HCT116 (cell line): ENCODE data around the gene FSIP1. TPM values are rescaled to one million over a fixed set of nuclear protein-coding genes. Genes with fewer than 3 reads are reported as not detected.

Source experiments
- ATAC-seq: fragments of 200-7000 bp; cut with Tn5 transposase; 2 replicates; pipeline ENCODE4 v1.9.1; 2020; ENCODE audit warnings: mild to moderate bottlenecking, moderate library complexity
- BruUV-seq: library from RNA; stranded (reverse); fragments of 400-500 nt; replicated peaks from 2 replicates; lab custom pipeline; 2021; lab: Mats Ljungman, UMichigan
- CTCF ChIA-PET: fragments of 300-600 bp; sonication (Branson Sonifier 250); formaldehyde crosslinking; loops from one replicate; lab custom pipeline; 2021; ENCODE audit warnings: antibody characterized with exemption; lab: Charles Lee
- POLR2A ChIA-PET: fragments of 300-600, 350-600 bp; sonication (Branson Sonifier 250); formaldehyde crosslinking; loops from one replicate; lab custom pipeline; 2021; ENCODE audit warnings: antibody characterized with exemption; lab: Charles Lee
- RAD21 ChIA-PET, 2 experiments: fragments of 300-600 bp; sonication (Branson Sonifier 250); formaldehyde crosslinking; loops; one replicate each; lab custom pipeline; 2023; ENCODE audit warnings: low total read pairs in 2 of 2; ENCODE audit not compliant: uncharacterized antibody in 2 of 2, unreplicated experiment in 2 of 2, low non-redundant PET in 1 of 2; lab: Charles Lee
- DNase-seq: peaks from one replicate; pipeline ENCODE4 v3.0.0-alpha.2; 2010; ENCODE audit warnings: low read depth, low spot score
- H2AFZ ChIP-seq: fragments of 200-600 bp; shearing (Covaris generic), sonication (generic); 2 replicates; pipeline ENCODE4 v1.6.1; 2017; ENCODE audit warnings: low read depth, mixed run types, mixed read lengths, antibody characterized with exemption, low read length; ENCODE audit not compliant: poor library complexity, severe bottlenecking
- H3K27ac ChIP-seq: 2 replicates; pipeline ENCODE4 v1.5.1; 2012; ENCODE audit warnings: low read depth, low read length
- H3K27me3 ChIP-seq: fragments of 200-600 bp; sonication (generic); 2 replicates; pipeline ENCODE4 v1.6.1; 2016; ENCODE audit warnings: mixed run types, low read length, mixed read lengths; ENCODE audit not compliant: insufficient read depth
- H3K36me3 ChIP-seq, 2 experiments: fragments of 200-500 bp in 1 of 2; fragments of 200-600 bp in 1 of 2; sonication (Bioruptor generic) in 1 of 2; sonication (generic) in 1 of 2; 2 replicates each; pipeline versions ENCODE4 v1.5.1 to v1.6.1; 2014 to 2016; ENCODE audit warnings: low read length in 2 of 2, inconsistent platforms in 1 of 2, mixed read lengths in 1 of 2, mixed run types in 1 of 2; ENCODE audit not compliant: insufficient read depth in 2 of 2, control insufficient read depth in 1 of 2
- H3K4me1 ChIP-seq, 2 experiments: fragments of 200-600 bp in 1 of 2; sonication (generic) in 1 of 2; 2 replicates each; pipeline versions ENCODE4 v1.5.1 to v1.6.1; 2012 to 2017; ENCODE audit warnings: low read length in 2 of 2, inconsistent platforms in 1 of 2, mild to moderate bottlenecking in 1 of 2, mixed read lengths in 1 of 2, mixed run types in 1 of 2, moderate library complexity in 1 of 2; ENCODE audit not compliant: insufficient read depth in 2 of 2, control insufficient read depth in 1 of 2
- H3K4me2 ChIP-seq: fragments of 200-600 bp; sonication (generic); 2 replicates; pipeline ENCODE4 v1.6.1; 2017; ENCODE audit warnings: mixed run types, low read length, mixed read lengths
- H3K4me3 ChIP-seq, 2 experiments: fragments of 200-600 bp in 1 of 2; sonication (generic) in 1 of 2; replicated peaks in 1 of 2; 2 replicates each; pipeline ENCODE4 v1.5.1; 2011 to 2016; ENCODE audit warnings: low read length in 2 of 2, control low read depth in 1 of 2, low read depth in 1 of 2, mild to moderate bottlenecking in 1 of 2, mixed read lengths in 1 of 2, mixed run types in 1 of 2
- H3K79me2 ChIP-seq: fragments of 200-600 bp; sonication (generic); 2 replicates; pipeline ENCODE4 v1.6.1; 2017; ENCODE audit warnings: mild to moderate bottlenecking, mixed run types, low read length, moderate library complexity, mixed read lengths; ENCODE audit not compliant: insufficient read depth
- H3K9ac ChIP-seq: fragments of 200-600 bp; sonication (generic); 2 replicates; pipeline ENCODE4 v1.6.1; 2016; ENCODE audit warnings: low read length, mixed read lengths
- H3K9me2 ChIP-seq: fragments of 200-600 bp; sonication (generic), shearing (Covaris generic); 2 replicates; pipeline ENCODE4 v1.6.1; 2017; ENCODE audit warnings: mixed run types, mild to moderate bottlenecking, moderate library complexity; ENCODE audit not compliant: insufficient read depth
- H3K9me3 ChIP-seq, 2 experiments: fragments of 200-500 bp in 1 of 2; fragments of 200-600 bp in 1 of 2; sonication (Bioruptor generic) in 1 of 2; sonication (generic) in 1 of 2; 2 replicates each; pipeline ENCODE4 v1.6.1; 2014 to 2017; ENCODE audit warnings: low read length in 2 of 2, mixed read lengths in 2 of 2, inconsistent platforms in 1 of 2, low read depth in 1 of 2, mild to moderate bottlenecking in 1 of 2, mixed run types in 1 of 2, moderate library complexity in 1 of 2; ENCODE audit not compliant: control insufficient read depth in 1 of 2, insufficient read depth in 1 of 2
- H4K20me1 ChIP-seq: fragments of 200-600 bp; sonication (generic), shearing (Covaris generic); 2 replicates; pipeline ENCODE4 v1.6.1; 2017; ENCODE audit warnings: mixed run types, mild to moderate bottlenecking, moderate library complexity; ENCODE audit not compliant: insufficient read depth
- ATF3 ChIP-seq: IDR thresholded peaks from 2 replicates; pipeline ENCODE4 v1.6.1; 2012
- CBX3 ChIP-seq: IDR thresholded peaks from 2 replicates; pipeline ENCODE4 v1.6.1; 2012; ENCODE audit warnings: low read depth
- CEBPB ChIP-seq: IDR thresholded peaks from 2 replicates; pipeline ENCODE4 v1.6.1; 2012; ENCODE audit warnings: low read depth
- EGR1 ChIP-seq: IDR thresholded peaks from 2 replicates; pipeline ENCODE4 v1.6.1; 2012; ENCODE audit warnings: low read depth
- ELF1 ChIP-seq: IDR thresholded peaks from 2 replicates; pipeline ENCODE4 v1.6.1; 2012; ENCODE audit warnings: low read depth, borderline replicate concordance
- EZH2 ChIP-seq: fragments of 200-600 bp; sonication (generic); IDR thresholded peaks from 2 replicates; pipeline ENCODE4 v1.6.1; 2017; ENCODE audit warnings: antibody characterized with exemption, mixed run types
- EZH2phosphoT487 ChIP-seq: fragments of 200-600 bp; IDR thresholded peaks from 2 replicates; pipeline ENCODE4 v1.6.1; 2018; ENCODE audit warnings: antibody characterized with exemption, borderline replicate concordance
- JUND ChIP-seq: IDR thresholded peaks from 2 replicates; pipeline ENCODE4 v1.6.1; 2012
- MAX ChIP-seq: IDR thresholded peaks from 2 replicates; pipeline ENCODE4 v1.6.1; 2012
- POLR2A ChIP-seq: IDR thresholded peaks from 2 replicates; pipeline ENCODE4 v1.7.0; 2011; ENCODE audit warnings: borderline replicate concordance; ENCODE audit not compliant: insufficient read depth, insufficient read length; ENCODE audit errors: extremely low read depth
- POLR2AphosphoS5 ChIP-seq: IDR thresholded peaks from 2 replicates; pipeline ENCODE4 v1.6.1; 2011; ENCODE audit warnings: mild to moderate bottlenecking, low read depth, low read length, moderate library complexity
- RAD21 ChIP-seq: IDR thresholded peaks from 2 replicates; pipeline ENCODE4 v1.6.1; 2012; ENCODE audit warnings: low read depth, mild to moderate bottlenecking
- SIN3A ChIP-seq: IDR thresholded peaks from 2 replicates; pipeline ENCODE4 v1.6.1; 2012; ENCODE audit warnings: low read depth
- SRF ChIP-seq: IDR thresholded peaks from 2 replicates; pipeline ENCODE4 v1.6.1; 2012; ENCODE audit warnings: low read depth
- YY1 ChIP-seq: IDR thresholded peaks from 2 replicates; pipeline ENCODE4 v1.6.1; 2011; ENCODE audit warnings: low read length, low read depth, moderate library complexity, mild to moderate bottlenecking; ENCODE audit not compliant: insufficient replicate concordance; ENCODE audit errors: extremely low read depth
- ZBTB33 ChIP-seq: IDR thresholded peaks from 2 replicates; pipeline ENCODE4 v1.6.1; 2011; ENCODE audit warnings: mild to moderate bottlenecking, low read length, moderate library complexity; ENCODE audit not compliant: insufficient replicate concordance; ENCODE audit errors: extremely low read depth
- ZFX ChIP-seq: fragments of 450-650 bp; IDR thresholded peaks from 2 replicates; pipeline ENCODE4 v1.6.1; 2017
- intact Hi-C: fragments of 100-400 bp; cut with micrococcal nuclease; formaldehyde crosslinking; loops from 2 replicates; pipeline ENCODE4 v1.10.0; 2022
- total RNA-seq: library from RNA; stranded (reverse); gene quantifications from one replicate; pipeline ENCODE4 v1.2.1, GENCODE V29; 2021; ENCODE audit not compliant: unreplicated experiment

The FSIP1 gene
- total RNA-seq, 1 experiment from 2014 or later: 0.42 TPM

GRCh38 chr15:39672666-39673065 lies 110.0 kb downstream of the FSIP1 start:
- DNase-seq: no peak
- no peak overlapping the region for H3K27ac ChIP-seq
- CTCF ChIA-PET: no interaction called here
- H3K9me2 ChIP-seq: no peaks in the 10 kb centered on the region
- intact Hi-C loops: no loop called here
- H2AFZ ChIP-seq: no peak overlapping the region
- no peak for ATAC-seq
- TF ChIP-seq YY1 (no peak), SIN3A (no peak), POLR2AphosphoS5 (no peak), ZFX (no peak), RAD21 (no peak)
- no peaks in the 10 kb centered on the region for H3K4me1 ChIP-seq
- H3K79me2 ChIP-seq: no peaks in the 10 kb centered on the region
- H3K4me2 ChIP-seq: no peak overlapping the region
- no peaks in the 10 kb centered on the region for H3K9me3 ChIP-seq
- H3K36me3 ChIP-seq: no peaks in the 10 kb centered on the region
- no peak overlapping the region for H3K4me3 ChIP-seq
- no TSS peak for BruUV-seq
- no peaks in the 10 kb centered on the region for H4K20me1 ChIP-seq
- POLR2A ChIA-PET: no interaction called here
- RAD21 ChIA-PET: no interaction called here
- H3K27me3 ChIP-seq: no peaks in the 10 kb centered on the region
- no peak overlapping the region for H3K9ac ChIP-seq

GRCh38 chr15:39672184-39672583 lies 110.5 kb downstream of the FSIP1 start:
- H3K9me2 ChIP-seq: no peaks in the 10 kb centered on the region
- no peaks in the 10 kb centered on the region for H3K36me3 ChIP-seq
- H4K20me1 ChIP-seq: no peaks in the 10 kb centered on the region
- H3K4me2 ChIP-seq: no peak overlapping the region
- no peak for DNase-seq
- H2AFZ ChIP-seq: no peak overlapping the region
- no peak overlapping the region for H3K27ac ChIP-seq
- H3K9me3 ChIP-seq: no peaks in the 10 kb centered on the region
- no peak for TF ChIP-seq CBX3
- no peak for TF ChIP-seq EZH2
- TF ChIP-seq SRF: no peak
- no peak for TF ChIP-seq ATF3
- TF ChIP-seq ZBTB33: no peak
- TF ChIP-seq ELF1: no peak
- TF ChIP-seq MAX: no peak
- no peak for TF ChIP-seq EZH2phosphoT487
- TF ChIP-seq EGR1: no peak
- TF ChIP-seq YY1: no peak
- no peak for TF ChIP-seq CEBPB
- TF ChIP-seq POLR2A: no peak
- no peak for TF ChIP-seq POLR2AphosphoS5
- no peak for TF ChIP-seq ZFX
- TF ChIP-seq JUND: no peak
- TF ChIP-seq, all 23 proteins: peak for 0
- ChIA-PET CTCF (no interaction called here), RAD21 (no interaction called here), POLR2A (no interaction called here)
- no peak for ATAC-seq
- Histone ChIP-seq H3K79me2 (no peaks in the 10 kb centered on the region), H3K9ac (no peak overlapping the region), H3K4me3 (no peak overlapping the region), H3K27me3 (no peaks in the 10 kb centered on the region), H3K4me1 (no peaks in the 10 kb centered on the region)
- intact Hi-C loops: no loop called here
- BruUV-seq: no TSS peak
